GM19395 (cell line): ENCODE measurements around the gene NDUFB2.
"Not testable (repeated sequence)": the region's sequence is repeated elsewhere in the genome, so short reads cannot be mapped to it uniquely, and the experiment has no call there.

Experiments used
- ATAC-seq: cut with Tn5 transposase; IDR thresholded peaks from one replicate; pipeline ENCODE4 v1.9.1; 2021; ENCODE audit warnings: mild to moderate bottlenecking, moderate library complexity; ENCODE audit not compliant: unreplicated experiment

Gene NDUFB2

GRCh38 chr7:140696680-140697446 lies at the start of gene NDUFB2:
TSS of gene NDUFB2 (plus strand) at chr7:140696708. CDS start at chr7:140696745, 37 bp downstream.
- peak; percentile 95 for ATAC-seq

GRCh38 chr7:140646931-140647647 lies 49.4 kb upstream of the NDUFB2 start:
- ATAC-seq, result peak; percentile 87

GRCh38 chr7:140649556-140650205 lies 46.8 kb upstream of the NDUFB2 start:
- no peak for ATAC-seq

DNA sequence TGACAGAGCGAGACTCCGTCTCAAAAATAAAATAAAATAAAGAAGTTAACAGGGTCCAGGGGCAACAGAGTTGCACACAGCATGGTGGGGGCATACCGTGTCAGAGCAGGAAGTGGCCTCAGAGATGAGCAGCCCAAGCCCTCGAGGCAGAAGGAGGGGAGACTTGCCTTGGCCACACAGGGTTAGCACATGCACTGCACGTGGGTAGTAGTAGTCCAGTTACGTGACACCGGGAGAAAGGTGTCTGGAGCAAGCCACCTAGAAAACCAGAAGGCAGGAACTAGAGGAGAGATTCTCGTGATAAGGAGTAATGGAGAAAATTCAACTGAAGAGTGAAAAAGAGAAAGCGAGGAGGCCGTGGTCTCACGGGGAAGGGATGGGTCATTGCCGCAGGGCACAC lies 46.1 kb upstream of the NDUFB2 start:
- no peak for ATAC-seq

DNA sequence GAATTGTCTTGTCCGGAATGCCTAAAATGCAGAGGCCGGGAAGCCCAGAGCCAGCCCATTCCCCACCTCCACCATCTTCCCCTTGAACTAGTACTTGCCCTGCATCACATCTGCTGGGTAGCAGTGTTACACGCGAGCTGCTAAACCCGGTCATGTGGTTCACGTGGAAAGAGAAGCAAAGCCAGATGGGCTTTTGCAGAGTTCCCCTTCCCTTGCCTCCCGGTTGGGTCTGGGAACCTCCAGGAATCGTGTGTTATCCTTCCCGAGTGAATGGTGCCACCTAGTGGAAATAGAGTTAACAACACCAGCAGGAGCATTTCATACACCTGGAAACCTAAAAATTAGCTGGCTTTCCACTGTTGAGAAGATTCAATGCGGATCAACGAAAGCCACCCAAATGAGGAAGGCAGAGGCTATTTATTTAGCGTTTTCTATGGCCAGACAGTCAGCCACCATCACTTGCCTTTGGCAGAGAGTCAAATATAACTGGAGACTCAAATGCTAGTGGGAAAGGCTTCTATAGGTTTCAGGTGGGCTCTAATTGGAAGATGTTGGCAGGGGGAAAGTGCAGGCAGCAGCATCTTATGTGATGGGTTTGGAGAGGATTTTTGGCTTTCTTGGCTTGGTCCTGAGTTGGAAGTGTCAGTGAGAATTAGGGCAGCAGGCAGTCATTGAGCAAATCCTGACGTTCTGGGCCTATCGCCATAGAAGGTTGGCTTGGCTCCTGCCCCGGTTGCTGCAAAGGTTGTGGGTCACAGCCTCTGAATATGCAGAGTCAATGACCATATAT lies 43.0 kb upstream of the NDUFB2 start:
- ATAC-seq, result no peak

- ATAC-seq, result no peak
Observed at GRCh38 chr7:140654109-140654387, 42.5 kb upstream of the NDUFB2 start.

- ATAC-seq, result no peak
Observed at GRCh38 chr7:140654661-140655060, 41.8 kb upstream of the NDUFB2 start.

DNA sequence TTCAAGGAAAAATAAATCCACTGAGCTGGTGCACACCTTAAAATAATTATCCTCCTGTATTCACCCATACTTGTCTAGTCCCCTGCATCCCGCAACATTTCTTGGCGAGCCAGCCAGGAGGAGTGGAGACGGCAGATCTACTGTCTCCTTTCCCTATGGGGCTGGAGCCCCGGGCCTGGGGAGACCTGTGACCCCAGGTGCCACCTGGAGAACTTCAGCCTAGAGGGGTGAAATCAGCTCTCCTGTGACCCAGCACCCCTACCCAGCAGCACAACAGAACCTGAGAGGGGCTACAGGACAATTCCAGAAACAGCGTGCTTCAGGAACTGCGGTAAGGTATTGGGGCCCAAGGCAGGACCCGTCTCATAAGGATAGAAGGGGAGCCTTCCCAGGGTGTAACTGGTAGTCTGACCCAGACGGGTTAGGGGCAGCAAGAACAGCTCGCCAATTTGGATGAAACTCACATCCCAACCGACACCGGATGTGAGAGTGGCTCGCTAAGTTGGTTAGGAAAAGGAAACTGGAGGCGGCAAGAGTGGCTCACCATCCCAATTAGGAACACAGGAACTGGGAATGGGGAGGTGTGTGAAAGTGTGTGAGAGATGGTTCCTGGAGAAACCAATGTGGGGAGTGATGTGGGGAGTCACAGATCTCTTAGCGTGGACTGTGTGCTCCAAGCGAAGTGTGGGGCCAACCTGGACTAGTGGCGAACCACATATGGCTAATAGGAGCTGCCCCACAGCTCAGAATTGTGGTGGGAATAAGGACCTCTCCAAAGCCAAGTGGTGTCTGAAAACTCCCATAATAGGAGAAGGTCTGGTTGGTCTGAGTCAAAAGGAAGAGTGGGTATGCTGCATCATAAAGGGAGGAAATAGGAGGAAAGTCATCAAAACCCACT lies 40.7 kb upstream of the NDUFB2 start:
- no peak for ATAC-seq

DNA sequence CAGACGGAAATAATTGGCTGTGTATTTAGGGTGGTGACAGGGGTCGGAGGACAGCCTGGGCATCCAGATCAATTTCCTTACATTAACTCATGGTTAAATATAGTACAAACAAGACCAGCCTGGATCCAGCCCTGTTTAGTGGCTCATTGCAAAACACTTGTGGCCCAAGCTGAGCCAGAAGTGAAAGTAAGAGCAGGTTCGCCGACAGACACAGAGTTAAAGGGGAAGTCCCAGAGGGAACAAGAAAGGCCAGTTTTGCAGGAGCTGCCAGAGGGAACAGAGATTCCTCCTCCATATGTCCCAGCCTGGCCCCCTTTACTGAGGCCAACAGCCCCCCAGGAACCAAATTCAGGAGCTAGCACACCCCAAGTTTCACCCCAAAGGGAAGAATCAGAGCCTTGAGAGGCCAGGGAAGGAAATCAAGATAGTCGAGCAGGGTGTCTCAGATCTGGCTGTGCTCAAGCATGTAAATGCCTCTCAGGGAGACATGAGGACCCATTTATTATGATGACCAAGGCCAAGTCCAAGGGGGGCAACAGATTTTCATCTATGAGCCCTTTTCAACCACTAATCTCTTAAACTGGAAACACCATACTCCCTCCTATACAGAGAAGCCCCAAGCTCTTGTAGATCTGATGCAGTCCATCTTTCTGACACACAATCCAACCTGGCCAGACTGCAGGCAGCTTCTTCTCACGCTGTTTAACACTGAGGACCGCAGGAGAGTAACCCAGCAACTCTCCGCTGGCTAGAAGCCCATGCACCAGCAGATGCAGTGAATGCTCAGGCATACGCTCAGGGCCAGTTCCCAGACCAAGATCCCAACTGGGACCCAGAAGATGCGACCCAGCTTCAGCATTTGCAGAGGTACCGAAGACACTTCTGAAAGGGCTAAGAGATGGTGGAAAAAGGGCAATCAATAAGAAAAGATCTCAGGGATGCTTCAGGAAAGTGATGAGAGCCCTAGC lies 39.7 kb upstream of the NDUFB2 start:
- peak; percentile 96 for ATAC-seq

DNA sequence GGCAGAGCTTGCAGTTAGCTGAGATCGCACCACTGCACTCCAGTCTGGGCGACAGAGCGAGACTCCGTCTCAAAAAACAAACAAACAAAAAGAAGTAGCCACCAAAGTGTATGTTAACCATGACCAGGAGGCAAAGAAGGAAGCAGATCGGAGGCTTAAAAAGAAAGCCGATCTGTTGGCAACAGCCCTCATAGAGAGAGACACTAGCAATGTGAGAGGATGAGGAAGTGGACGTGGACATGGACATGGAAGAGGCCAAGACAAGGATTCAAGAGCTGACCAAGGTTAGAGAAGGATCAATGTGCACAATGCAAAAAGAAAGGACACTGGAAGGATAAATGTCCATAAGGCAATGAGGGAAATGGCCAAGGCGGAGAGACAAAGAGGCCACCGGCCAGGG lies 38.6 kb upstream of the NDUFB2 start:
- ATAC-seq, result no peak

- no peak for ATAC-seq
Observed at GRCh38 chr7:140659856-140660255, 36.7 kb upstream of the NDUFB2 start.

DNA sequence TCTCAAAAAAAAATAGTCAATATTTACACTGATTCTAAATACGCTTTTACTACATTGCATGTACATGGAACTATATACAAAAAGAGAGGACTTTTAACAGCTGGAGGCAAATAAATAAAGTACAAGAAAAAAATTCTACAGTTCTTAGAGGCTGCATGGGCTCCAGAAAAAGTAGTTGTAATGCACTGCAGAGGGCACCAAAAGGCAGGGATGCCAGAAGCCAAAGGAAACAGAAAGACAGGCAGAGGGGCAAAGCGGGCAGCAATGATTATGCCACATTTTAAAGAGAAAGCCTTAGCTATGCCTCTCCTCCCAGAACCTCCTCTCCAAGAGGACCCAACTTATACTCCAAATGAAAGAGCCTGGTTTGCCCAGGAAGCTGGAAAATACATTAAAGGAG lies 35.4 kb upstream of the NDUFB2 start:
- no peak for ATAC-seq

- ATAC-seq, result not testable (repeated sequence)
Observed at GRCh38 chr7:140662938-140663337, 33.6 kb upstream of the NDUFB2 start.

- ATAC-seq, result no peak
Observed at GRCh38 chr7:140667476-140667875, 29.0 kb upstream of the NDUFB2 start.

- ATAC-seq, result no peak
Observed at GRCh38 chr7:140668641-140669040, 27.9 kb upstream of the NDUFB2 start.

DNA sequence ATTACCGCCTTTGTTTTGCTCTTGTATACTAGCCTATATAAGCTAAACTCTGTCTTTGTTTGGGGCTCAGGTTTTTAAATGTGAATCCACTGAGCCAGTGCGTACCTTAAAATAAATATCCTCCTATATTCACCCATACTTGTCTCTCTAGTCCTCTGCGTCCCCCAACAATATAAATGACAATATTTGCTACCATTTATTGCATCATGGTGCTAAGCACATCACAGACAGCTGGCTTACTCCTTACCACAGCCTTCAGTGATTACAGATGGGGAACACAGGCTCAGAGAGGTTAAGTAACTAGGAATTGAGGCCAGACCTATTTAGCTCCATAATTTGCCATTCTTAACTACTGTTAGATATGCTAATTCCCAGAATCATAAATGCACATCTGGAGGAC lies 27.2 kb upstream of the NDUFB2 start:
- no peak for ATAC-seq

DNA sequence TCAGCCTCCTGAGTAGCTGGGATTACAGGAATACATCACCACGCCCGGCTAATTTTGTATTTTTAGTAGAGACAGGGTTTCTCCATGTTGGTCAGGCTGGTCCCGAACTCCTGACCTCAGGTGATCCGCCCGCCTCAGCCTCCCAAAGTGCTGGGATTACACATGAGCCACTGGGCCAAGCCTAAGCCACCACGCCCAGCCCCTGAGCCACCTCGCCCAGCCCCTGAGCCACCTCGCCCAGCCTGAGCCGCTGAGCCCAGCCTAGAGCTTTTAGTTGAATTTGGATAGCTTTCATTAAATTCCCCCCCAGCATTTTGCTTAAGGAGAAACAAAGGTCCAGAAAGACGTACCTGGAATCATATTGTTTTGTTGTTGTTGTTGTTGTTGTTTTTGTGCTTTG lies 26.6 kb upstream of the NDUFB2 start:
- ATAC-seq, result not testable (repeated sequence)

DNA sequence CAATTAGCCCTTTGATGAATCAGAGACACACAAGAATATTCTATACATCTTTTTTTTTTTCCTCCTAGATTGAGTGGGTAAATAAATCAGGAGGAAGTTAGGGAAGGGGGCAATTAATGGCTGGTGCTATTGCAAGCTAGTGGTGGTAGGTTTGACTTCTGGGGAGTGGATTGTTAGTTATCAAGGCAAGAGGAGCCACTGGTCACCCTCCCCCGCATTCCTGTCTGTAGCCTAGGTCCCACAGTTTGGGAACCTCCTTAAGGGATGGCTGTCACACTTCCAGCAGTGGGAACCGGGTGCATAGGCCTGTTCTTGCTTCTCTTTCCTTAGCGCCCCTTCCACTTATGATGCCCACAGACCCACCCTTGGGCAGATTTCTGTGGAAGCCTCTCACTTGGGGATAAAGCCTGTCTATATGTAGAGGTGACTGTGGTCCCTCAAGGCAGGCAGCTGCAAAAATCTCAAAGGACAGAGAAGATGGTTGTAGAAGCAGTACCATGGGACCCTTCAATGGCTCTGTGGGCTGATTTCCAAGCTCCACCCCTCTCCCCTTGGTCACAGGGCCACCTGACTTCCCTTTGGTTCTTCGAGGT lies 26.1 kb upstream of the NDUFB2 start:
- ATAC-seq, result no peak

DNA sequence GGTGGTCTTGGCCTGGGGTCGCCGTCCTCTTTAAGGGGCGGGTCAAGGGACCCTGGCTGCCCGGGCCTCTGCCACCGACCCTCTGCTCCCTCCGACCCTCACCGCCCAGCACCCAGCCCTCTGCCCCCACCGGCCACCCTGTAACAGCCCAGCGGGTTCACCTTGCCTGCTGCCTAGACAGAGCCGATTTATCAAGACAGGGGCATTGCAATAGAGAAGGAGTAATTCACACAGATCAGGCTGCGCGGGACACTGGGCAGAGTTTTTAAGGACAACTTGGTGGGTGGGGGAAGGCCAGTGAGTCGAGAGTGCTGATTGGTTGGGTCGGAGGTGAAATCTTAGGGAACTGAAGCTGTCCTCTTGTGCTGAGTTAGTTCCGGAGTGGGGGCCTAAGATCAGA lies 24.5 kb upstream of the NDUFB2 start:
- no peak for ATAC-seq
